Skin of body (tissue), 2 donors: ENCODE results near the gene COX7B2. TPM values are rescaled to one million over a fixed set of nuclear protein-coding genes. Genes with fewer than 3 reads are reported as not detected.

Experiments
- DNase-seq: peaks from one replicate; lab custom pipeline; 2025; lab: John Stamatoyannopoulos, UW
- total RNA-seq: library from RNA; depleted of rRNA; stranded (reverse); fragments of >200 nt; gene quantifications from one replicate; pipeline ENCODE4 v1.2.3, GENCODE V29; 2014

The COX7B2 gene, protein sequence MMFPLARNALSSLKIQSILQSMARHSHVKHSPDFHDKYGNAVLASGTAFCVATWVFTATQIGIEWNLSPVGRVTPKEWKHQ
- not detected for total RNA-seq

DNA sequence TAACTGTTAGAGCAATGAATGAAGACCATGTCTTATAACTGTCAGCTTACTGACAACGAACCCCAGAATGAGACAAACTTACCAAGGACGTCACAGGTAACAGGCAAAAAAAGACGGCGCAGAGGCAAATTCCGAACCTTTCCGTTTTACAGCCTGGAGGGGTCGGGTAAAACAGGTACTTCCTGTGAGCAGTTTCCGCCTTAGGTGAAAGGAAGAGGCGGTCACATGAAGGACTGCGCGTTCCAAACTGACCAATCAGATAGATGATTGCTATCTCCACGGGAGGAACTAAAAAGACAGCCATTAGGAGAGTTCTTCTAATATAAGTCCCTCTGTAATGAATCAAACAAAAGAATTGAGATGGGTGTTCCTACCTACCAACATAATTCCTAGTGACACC is at the start of gene COX7B2:
TSS of gene COX7B2 (minus strand) at position 168 of the 400 bp plus-strand sequence. CDS start 174,053 bp downstream, outside the sequence.
- DNase-seq, result no peak

DNA sequence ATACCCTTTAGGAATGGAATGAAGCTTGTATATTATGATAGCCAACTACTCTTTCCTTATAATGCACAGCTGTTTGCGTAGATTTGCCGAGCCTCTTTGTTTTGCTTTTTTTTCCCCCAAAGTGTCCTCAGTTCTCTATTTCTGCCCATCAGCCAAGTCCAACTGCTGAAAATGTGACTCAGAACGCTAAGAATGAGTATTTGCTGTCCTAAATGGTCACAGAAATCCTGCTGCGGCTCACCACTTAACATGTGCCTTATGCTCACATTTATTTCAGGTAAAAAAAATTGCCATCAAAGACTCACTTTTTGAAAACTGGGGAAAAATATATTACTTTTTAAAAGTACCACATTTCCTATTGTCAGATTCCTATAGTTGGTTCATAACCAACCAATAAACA is 47.4 kb upstream of the COX7B2 start:
- no peak for DNase-seq

DNA sequence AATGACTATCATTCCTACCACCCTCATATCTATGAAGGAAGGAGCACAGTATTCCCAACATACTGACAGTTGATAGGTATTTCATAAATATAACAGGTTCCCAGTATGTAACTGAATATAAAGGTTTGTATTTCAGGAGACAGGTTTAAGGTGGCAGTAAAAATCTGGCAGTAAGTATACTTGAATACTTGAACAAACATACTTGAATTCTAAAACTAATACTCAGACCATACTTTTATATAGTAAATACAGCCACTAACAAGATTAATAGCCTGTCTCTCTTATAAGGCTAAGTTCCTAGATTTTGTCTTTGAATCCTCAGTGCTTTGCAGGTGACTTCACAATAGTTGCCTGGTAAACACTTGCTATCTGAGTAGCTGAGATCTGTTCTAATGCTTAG is 46.6 kb upstream of the COX7B2 start:
- DNase-seq, result no peak

DNA sequence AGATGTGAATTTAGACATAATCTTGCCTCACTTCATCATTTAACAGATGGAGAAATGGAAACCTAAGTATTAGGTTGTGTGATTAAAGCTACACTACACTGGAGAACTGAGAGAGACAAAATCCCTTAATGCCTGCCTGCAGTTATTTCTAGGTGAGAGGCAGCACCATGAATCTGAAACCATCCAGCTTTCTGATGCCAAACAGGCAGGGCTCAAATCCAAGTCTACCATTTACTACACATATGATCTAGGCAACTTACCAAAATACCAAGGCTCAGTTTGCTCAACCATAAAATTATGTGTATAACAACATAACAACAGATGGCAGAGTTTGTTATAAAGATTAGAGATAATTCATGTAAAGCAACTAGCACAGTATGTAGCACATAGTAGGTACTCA is 45.6 kb upstream of the COX7B2 start:
- no peak for DNase-seq

DNA sequence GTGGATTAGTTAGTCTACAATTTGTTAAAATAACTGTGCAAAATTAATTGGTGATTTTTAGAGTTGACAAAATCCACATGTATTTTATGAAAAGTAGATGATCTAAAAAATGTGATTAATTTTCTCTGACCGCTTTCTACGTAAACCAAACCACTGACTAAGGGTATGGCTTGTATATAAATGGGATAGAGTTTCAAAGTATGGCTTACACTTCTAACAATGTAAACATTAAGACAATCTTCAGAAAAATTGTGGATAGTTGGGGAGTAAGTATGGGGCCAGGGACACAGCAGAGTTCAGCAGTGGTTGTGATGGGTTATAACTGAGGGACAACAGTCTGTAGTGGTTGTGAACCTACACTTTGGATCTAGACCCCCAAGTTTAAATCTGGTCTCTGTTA is 44.5 kb upstream of the COX7B2 start:
- DNase-seq, result no peak

DNA sequence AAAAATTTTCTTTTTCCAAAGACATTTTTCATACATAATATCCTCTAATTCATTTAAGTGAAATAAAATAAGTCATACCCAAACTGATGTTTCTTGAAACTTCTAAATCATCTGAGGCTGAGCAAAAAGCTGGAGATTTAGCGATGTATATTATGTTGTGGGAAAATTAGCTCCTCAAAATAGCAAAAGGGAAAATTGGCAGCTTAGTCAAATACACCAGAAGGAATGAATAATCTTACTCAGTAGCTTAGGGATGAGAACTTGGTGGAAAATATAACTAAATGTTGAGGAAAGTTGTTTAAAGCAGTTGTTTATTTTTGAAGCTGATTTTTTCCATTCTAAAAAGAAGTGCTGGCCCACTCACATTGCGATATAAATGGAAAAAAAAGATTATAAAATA is 43.4 kb upstream of the COX7B2 start:
- no peak for DNase-seq

DNA sequence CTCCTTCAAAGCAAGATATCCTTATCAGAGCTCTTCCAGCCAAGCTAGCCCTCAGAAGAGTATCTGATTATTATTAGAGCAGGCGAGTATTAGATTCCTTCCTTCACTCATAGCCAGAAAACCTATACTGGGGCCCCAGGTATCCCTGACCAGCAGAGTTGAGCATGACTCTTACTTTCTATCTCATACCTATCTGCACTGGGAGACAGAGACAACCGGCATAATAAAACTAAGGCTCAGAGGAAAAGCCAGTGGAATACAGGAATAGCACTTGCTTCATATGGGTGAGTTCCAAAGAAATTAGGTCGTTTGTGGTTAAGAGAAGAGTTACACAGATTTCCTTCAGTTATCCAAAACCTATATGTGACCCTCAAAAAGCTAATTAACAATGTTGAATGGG is 41.8 kb upstream of the COX7B2 start:
- no peak for DNase-seq

DNA sequence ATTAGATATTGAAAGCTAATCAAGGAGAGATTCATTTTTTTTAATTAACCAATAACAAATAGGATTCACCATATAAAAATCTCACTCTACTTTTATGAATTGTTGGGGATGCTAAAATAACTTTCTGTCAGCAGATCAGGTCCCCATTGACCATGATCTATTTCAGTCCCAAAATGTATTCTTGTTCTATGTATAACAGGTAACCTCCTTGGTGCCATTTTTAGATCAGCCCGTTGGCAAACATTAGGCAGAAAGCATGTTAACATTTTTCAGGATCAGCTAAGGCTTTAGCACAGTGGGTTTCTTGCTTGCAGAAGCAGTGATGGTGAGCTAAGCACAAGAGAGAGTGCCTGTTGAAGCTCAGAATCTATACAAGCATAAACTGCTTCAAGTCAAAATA is 40.8 kb upstream of the COX7B2 start:
- no peak for DNase-seq

DNA sequence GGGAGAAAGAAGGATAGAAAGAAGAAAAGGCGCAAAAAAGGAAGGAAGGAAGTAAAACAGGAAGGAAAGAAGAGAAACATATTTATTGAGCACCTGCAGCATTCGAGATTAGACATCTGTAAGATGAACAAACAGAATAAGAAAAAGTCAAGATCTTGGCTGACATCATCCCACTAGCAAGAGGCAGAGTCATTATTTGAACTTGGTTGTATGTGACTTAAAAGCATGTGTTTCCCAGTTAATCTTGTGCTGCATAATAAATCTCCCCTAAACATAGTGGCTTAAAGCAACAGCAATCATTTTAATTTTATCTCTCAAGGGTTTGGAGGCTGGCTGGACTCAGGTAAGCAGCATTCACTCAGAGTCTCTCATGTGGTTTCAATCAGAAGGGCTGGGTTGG is 38.5 kb upstream of the COX7B2 start:
- no peak for DNase-seq

DNA sequence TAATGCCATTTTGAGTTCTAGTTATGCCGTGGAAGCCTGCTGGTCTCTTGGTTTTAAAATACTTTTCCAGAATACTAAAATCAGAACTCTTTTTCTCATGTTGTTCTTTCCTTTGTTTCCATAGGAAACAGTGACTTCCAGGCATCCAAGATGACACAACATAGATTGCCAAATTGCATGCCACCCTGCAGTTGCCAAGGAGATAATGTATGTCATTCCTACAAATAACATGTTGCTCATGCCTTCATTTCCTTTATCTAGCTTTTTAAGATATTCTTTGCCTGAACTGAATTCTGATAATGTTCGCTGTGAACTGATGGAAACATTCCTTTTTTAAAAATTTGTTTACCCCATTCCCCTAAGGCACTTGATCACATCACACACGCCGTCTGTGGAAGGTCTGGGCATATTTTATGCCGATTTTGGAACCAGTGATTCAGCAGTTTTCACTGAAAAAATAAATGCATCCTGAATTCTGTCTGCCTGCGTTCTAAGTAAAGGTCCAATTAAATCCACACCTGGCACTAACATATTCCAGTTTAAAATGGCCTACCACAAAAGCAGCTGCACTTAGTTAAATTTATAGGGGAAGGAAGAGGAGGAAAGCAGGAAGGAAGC is 38.0 kb upstream of the COX7B2 start:
- no peak for DNase-seq

DNA sequence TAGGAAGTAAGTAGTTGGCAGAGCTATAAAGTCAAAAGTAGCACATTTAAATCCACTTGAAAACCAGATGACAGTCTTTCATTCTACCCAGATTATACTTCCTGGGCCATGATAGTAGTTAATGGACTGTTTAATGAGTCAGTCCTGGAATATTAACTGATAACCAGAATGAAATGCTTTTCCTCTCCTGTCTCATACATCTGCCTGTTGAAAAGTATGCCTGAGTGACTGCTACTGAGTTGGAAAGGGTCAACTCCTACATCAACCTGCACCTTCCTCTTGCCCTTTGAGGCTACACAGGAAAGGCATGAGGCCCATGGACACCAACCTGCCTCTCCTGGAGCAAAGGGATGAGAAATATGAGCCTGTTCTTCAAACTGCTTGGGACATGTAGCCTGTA is 36.0 kb upstream of the COX7B2 start:
- no peak for DNase-seq

DNA sequence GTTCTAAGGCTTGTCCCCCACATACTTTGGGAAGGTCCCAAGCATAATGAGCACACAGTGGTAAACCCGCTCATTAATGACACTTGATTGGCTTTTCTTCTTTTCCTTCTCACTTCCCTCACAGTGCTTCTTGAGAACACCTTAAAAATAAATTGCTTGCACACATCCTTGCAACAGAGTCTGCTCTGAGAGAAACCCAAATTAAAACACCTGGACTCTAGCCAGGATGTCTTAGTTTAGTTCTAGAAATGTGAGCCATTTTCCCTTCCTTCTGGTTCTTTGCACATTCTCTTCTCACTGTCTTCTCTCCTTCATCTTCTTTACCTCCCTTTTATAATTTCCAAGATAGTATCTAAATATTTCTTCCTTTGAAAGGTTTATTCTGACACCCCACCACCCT is 35.3 kb upstream of the COX7B2 start:
- no peak for DNase-seq

DNA sequence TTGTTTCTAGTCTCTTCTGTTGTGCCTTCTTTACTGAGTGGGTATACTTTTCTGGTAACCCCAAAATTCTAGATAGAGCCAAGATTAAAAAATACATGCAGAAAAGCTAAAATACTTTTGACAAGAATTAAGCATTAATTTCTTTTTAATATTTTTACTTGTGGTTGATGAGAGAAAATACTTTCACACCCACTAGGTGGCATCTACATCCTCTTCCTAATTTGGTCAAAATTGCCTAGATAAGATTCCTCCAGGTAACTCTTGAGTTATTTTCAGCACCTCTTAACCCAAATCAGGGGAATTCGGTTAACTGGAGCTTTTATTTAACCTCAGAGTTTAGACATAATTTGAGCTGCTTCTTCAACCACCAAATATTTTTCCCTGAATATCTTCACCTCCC is 28.4 kb upstream of the COX7B2 start:
- no peak for DNase-seq

DNA sequence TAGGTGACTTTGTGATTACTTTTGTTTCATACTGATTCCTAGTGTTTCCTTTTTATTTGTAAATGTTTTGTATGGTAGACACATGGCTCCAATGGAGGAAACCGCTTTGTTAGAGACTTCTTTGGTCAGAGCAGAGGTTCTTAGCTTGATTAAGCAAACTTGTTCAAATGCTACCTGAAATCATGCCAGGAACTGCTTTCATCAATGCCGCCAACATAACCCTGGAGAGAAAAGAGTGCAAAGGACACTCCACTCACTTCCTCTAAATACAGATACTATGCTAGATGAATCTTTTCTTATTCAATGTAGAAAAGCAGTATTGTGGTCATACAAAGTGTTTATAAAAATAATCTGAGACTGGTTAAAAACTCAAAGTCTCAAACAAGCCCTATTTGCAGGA is 25.7 kb upstream of the COX7B2 start:
- DNase-seq, result no peak

DNA sequence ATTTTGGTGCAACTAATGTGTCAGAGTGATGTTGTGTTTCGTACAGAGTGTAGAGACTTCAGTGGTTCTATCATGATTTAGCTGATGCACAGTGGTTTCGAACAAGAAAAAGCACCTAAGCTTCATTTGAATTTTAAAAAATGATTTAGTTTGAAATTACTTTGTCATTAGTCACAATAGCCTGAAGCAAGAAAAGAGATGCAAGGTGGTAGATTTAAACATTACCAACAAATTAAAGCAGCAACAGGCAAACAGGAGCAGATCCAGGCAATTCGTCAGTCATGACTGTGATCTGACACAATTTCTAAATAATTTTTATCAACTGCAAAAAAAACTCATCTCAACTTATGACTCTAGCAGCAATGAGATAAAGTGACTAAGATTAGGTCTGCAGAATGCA is 24.6 kb upstream of the COX7B2 start:
- no peak for DNase-seq

DNA sequence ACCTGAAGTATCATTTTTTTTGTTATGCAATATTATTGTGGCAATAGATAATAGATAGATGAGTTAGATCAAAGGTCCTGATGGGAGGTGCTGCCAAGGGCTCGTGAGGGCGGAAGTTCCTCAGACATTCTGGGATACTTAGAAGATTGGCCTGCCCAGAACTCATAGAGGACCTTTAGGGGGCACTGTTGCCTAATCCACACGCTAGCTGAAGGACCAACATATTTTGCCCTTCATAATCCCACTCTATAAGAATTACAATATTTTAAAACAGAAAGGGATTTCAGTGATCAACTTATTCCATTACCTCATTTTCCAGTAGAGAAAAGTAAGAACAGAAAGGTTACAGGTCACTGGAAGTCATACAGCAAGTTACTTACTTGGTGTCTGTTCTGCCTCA is 22.9 kb upstream of the COX7B2 start:
- no peak for DNase-seq

DNA sequence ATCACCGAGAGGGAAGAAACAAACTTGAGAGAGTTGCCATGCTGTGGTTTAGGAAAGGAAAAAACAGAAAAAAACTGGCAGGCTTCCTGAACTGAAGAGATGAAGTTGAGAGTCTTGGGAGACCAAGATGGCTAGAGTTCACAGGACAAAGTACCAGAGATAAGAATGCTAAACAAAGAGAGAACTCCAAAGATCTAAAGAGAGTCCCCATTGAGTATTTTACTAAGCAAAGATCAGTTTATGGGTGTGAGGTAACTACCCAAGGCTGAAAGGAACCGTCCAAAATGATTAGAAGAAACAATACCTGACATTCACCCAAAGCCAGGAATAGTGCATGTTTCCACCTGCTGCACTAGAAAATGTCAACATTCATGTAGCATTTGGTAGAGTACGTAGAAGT is 21.8 kb upstream of the COX7B2 start:
- DNase-seq, result no peak

DNA sequence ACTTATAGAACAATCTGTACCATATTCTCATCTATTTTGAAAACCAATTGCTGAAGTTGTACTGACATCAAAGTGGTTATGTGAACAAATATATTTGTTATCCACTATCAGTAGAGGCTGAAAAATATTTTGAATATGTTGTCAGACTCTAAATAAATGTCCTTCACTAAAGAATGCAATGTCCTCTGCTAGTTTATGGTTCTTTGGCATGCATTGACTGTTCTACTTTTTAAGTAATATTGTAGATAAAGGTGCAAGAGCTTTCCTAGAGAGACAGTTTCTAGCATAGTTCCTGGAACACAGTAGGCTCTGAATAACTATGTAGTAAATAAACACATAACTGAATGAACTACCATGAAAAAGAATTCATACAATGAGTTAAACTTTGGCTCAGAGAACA is 18.2 kb upstream of the COX7B2 start:
- no peak for DNase-seq

DNA sequence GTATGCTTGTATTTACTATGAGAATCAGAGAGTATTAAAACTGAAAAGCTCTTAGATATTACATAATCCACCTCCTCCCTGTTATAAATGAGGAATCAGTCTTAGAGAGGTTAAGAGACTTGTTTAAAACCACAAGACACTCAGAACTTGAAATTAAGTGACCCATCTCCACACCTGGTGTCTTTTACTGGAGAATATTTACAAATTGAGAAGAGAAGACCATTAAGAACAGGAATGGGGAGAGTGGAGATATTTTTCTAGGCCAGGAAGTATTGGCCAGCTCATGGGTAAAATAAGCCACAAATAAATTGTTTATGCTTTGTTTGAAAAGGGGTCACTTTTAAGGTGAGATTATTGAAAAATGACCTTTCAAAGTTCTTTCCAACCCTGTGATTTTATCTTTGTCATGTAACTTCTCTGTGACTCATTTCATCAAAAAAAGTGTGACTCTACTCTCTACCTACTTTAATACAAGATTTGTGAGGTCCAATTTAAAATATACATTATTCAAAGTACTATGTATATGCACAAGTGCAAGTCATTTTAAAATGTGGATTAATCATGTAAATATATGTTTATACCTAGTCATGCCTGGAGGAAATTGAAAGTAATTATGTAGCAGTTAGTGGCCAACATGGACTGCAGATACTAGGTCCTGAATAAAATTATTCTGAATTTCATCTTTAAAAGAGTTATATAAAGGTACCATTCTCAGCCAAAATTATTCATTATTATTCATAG is 15.9 kb upstream of the COX7B2 start:
- DNase-seq, result no peak

DNA sequence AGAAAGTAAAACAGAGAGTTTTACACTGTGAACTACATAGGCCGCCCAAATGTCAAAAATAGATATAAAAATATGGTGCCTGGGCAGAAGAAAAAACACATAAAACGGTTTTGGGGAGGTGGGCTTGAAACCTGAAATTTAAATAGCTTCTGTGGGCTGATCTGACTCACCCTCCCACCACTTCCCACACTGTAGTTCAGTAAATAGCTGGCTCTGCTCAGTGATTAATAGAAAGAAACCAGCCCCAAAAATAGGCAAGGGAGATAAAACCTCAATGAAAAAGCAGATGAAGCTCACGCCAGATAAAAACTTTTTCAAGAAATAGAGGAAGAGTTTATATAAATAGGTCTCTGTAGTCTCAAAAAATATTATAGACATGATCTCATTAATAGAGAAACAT is 13.2 kb upstream of the COX7B2 start:
- DNase-seq, result no peak

DNA sequence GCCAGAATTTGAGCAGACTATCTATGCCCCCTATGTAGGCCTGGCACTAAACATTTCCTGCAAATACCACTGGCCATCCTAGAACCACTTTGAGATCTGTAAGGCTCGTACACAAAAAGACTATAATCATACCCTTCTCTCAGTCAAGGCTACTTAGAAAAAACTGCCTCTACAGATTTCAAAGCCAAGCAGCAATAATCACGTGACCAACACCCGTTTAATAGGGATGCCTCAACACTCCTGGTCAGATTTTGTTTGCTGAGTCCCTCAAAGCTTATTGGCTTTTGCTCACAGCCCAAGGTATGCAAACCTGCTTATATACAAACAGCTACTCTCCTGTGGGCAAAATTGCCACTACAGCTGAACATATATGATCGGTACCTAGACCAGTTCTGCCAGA is 897 bp downstream of the COX7B2 start:
- no peak for DNase-seq

DNA sequence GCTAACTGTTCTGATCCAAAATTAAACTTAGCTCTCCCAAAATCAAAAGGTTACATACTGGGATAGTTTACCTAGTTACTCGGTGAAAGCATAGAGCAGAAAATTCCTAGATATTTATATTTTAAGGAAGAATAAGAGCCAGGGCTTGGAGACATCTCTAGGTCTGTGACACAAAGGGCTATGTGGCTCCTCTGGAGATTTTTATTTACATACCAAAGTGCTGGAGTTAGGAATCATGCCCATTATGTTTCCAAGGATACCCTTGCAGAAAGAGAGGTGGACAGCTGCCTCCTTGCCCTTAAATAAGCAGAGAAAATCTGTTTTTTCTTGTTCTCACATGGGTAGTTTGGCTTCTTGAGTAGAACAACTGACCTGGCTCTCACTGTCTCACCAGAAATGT is 9.0 kb downstream of the COX7B2 start:
- no peak for DNase-seq

DNA sequence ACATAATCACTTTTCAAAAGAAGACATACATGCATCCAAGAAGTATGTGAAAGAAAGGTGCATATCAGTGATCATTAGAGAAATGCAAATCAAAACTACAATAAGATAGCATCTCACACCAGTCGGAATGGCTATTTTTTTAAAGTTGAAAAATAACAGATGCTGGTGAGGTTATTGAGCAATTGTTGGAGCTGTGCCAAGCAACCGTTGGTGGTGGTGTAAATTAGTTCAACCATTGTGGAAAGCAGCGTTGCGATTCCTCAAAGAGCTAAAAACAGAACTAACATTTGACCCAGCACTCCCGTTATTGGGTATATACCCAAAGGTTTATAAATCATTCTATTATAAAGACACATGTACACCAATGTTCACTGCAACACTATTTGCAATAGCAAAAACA is 14.2 kb downstream of the COX7B2 start:
- DNase-seq, result no peak
